ENCODE data around the gene ARHGAP15.

DNA sequence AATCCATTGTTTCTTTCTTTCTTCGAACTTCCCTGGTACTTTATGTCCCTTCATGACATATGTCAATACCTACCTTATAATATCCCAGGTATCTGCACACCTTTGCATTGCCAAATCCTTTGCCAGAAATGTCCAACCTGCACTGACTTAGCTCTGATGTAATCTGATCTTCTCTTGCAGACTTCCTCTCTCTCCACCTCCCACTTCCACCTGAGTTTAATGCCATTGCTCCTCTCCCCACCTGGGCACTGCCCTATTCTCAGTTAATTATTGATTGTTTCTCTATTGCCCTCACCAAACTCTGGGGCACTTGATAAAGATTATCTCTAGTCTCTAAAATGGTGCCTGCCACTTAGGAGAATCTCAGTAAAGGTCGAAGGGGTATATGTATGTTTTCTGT is 23.0 kb downstream of the ARHGAP15 start:
- no peak for TF ChIP-seq EZH2phosphoT487 (IDR thresholded peaks at IDR 0.05; ENCODE audit: borderline replicate concordance, low read depth, low read length)
- TF ChIP-seq, protein P1, sequence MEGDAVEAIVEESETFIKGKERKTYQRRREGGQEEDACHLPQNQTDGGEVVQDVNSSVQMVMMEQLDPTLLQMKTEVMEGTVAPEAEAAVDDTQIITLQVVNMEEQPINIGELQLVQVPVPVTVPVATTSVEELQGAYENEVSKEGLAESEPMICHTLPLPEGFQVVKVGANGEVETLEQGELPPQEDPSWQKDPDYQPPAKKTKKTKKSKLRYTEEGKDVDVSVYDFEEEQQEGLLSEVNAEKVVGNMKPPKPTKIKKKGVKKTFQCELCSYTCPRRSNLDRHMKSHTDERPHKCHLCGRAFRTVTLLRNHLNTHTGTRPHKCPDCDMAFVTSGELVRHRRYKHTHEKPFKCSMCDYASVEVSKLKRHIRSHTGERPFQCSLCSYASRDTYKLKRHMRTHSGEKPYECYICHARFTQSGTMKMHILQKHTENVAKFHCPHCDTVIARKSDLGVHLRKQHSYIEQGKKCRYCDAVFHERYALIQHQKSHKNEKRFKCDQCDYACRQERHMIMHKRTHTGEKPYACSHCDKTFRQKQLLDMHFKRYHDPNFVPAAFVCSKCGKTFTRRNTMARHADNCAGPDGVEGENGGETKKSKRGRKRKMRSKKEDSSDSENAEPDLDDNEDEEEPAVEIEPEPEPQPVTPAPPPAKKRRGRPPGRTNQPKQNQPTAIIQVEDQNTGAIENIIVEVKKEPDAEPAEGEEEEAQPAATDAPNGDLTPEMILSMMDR (conservative IDR thresholded peaks at IDR 0.05; ENCODE audit: low read length): no peak

All from OCI-LY7 (cell line).